Tibial artery (tissue), 4 donors: Measurements from ENCODE around the gene ARHGEF28.

Experiments used
- DNase-seq, 2 donors: peaks; one replicate each; pipeline ENCODE4 v3.0.0-alpha.2; 2019
- H3K27ac ChIP-seq, 2 donors: fragments of 200-600 bp; sonication (generic) in 1 of 2; 1 replicate in 1 of 2; 2 replicates in 1 of 2; pipeline ENCODE4 v1.5.1; 2018 to 2019; ENCODE audit warnings: mild to moderate bottlenecking in 1 of 2
- H3K27me3 ChIP-seq, 2 donors: fragments of 200-600 bp; sonication (generic) in 1 of 2; one replicate each; pipeline versions ENCODE4 v1.5.1 to v1.6.0; 2016 to 2019
- H3K36me3 ChIP-seq, 3 donors: fragments of 200-600 bp; sonication (generic) in 2 of 3; one replicate each; pipeline ENCODE4 v1.5.1; 2016 to 2019; ENCODE audit warnings: mild to moderate bottlenecking in 2 of 3
- H3K4me1 ChIP-seq, 4 donors: fragments of 200-600 bp; sonication (generic) in 2 of 4; 1 replicate in 3 of 4; 2 replicates in 1 of 4; pipeline ENCODE4 v1.5.1; 2016 to 2019
- H3K4me3 ChIP-seq, 2 donors: fragments of 200-600 bp; sonication (generic) in 1 of 2; 1 replicate in 1 of 2; 2 replicates in 1 of 2; pipeline ENCODE4 v1.5.1; 2018 to 2019; ENCODE audit warnings: mild to moderate bottlenecking in 2 of 2
- H3K9me3 ChIP-seq, 3 donors: fragments of 200-600 bp; sonication (generic) in 1 of 3; one replicate each; pipeline ENCODE4 v1.5.1; 2016 to 2019
- intact Hi-C: fragments of 100-400 bp; cut with DNase I; formaldehyde crosslinking; loops from one replicate; pipeline ENCODE4 v1.15.0; 2023; ENCODE audit warnings: low total_unique reads
- TF ChIP-seq, protein P1 (sequence below), 2 experiments: fragments of 200-600 bp in 1 of 2; fragments of 450-650 bp in 1 of 2; IDR thresholded peaks; one replicate each; pipeline ENCODE4 v1.5.1; 2017 to 2019; ENCODE audit warnings: antibody characterized with exemption in 2 of 2, mild to moderate bottlenecking in 1 of 2, moderate library complexity in 1 of 2

The ARHGEF28 gene

DNA sequence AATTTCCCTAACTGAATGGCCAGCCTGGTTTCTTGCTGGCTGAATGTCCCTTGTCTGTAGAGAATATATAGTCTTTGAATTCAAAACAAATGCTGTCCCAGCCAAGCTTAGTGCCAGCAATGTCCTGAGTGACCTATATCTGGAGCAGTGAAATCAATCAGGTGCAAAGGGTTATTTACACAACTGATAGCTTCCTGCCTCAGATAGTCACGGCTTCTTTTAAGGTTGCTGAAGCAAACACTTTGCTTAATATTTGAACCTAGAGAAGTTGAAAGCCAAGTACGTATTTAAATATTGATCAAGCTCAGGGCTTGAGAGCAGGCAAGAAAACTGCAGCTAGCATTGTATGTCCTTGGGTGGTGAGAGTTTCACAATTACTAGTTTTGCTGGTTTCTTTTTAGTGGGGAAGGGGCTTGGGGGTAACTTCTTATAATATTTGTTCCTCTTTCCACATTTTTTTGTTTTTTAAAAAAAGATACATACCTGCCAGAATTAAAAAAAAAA lies 2.0 kb upstream of the ARHGEF28 start:
- Histone ChIP-seq H3K27ac (no peak overlapping the region), H3K36me3 (no peaks in the 10 kb centered on the region), H3K9me3 (no peaks in the 10 kb centered on the region), H3K4me3 (no peak overlapping the region), H3K27me3 (no peaks in the 10 kb centered on the region), H3K4me1 (peaks cover 0 to 26% (median 0%) of the 10 kb centered on the region in 4 donors)
- TF ChIP-seq, protein P1, sequence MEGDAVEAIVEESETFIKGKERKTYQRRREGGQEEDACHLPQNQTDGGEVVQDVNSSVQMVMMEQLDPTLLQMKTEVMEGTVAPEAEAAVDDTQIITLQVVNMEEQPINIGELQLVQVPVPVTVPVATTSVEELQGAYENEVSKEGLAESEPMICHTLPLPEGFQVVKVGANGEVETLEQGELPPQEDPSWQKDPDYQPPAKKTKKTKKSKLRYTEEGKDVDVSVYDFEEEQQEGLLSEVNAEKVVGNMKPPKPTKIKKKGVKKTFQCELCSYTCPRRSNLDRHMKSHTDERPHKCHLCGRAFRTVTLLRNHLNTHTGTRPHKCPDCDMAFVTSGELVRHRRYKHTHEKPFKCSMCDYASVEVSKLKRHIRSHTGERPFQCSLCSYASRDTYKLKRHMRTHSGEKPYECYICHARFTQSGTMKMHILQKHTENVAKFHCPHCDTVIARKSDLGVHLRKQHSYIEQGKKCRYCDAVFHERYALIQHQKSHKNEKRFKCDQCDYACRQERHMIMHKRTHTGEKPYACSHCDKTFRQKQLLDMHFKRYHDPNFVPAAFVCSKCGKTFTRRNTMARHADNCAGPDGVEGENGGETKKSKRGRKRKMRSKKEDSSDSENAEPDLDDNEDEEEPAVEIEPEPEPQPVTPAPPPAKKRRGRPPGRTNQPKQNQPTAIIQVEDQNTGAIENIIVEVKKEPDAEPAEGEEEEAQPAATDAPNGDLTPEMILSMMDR (IDR thresholded peaks at IDR 0.05), result no peak
- no peak for DNase-seq
- intact Hi-C loops, result no loop called here

DNA sequence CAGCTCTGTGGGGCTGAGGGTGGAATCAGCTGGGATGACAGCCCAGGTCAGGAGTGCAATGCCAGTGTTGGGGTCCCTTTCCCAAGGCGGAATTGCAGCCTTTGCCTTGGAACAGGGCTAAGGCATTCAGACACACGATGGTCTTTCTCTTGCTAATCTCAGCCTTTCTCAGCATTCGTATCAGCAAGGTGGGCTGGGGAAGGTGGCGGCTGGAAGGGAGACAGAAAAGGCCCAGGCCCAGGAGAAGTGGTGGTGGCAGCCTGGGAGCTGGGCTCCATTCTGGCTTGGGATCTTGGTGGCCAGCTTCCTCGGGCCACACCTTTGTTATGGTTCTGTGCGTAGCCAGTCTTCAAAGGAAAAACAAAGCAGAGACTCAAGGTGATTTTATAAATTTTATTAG lies 1.1 kb upstream of the ARHGEF28 start:
- TF ChIP-seq, protein P1 (IDR thresholded peaks at IDR 0.05), result no peak
- intact Hi-C loops, result no loop called here
- no peaks in the 10 kb centered on the region for H3K9me3 ChIP-seq
- peaks cover 0 to 26% (median 0%) of the 10 kb centered on the region in 4 donors for H3K4me1 ChIP-seq
- peak overlapping the region in 1 of 2 donors; percentile 67 for H3K4me3 ChIP-seq
- H3K27ac ChIP-seq, result peak overlapping the region; percentile 67 to 81
- DNase-seq, result no peak
- no peaks in the 10 kb centered on the region for H3K36me3 ChIP-seq
- H3K27me3 ChIP-seq, result no peaks in the 10 kb centered on the region

DNA sequence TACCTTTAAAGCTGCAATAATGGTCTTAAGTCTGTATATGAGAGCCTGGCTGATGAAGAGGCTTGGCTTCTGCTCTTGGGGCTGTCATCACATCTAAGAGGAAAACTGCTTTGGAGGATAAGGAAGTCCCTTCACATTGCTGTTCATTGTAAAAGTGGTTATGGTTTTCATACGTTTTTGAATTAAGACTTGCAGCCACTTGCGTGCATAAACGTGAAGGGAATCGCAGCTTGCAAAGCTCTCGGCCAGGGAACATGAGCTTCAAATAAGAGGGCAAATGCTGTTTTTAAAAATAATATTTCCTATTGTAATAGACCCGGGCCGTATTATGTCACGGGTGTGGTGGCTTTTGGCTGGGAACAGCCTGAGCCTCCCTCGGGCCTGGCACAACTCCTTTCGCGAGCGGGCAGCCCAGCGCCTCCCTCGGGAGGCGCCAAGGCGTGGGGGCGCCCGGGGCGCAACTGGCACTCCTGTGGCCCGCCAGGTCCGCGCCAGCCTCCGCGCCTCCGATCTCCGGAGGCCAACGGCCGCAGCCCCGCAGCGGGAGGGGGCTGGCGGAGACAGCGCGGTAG lies 538 bp upstream of the ARHGEF28 start:
- peaks cover 0 to 26% (median 0%) of the 10 kb centered on the region in 4 donors for H3K4me1 ChIP-seq
- no peaks in the 10 kb centered on the region for H3K36me3 ChIP-seq
- H3K4me3 ChIP-seq, result peak overlapping the region; percentile 67
- no peaks in the 10 kb centered on the region for H3K27me3 ChIP-seq
- H3K9me3 ChIP-seq, result no peaks in the 10 kb centered on the region
- intact Hi-C loops, result no loop called here
- DNase-seq, result no peak
- H3K27ac ChIP-seq, result peak overlapping the region; percentile 67 to 81
- TF ChIP-seq, protein P1 (IDR thresholded peaks at IDR 0.05), result no peak

DNA sequence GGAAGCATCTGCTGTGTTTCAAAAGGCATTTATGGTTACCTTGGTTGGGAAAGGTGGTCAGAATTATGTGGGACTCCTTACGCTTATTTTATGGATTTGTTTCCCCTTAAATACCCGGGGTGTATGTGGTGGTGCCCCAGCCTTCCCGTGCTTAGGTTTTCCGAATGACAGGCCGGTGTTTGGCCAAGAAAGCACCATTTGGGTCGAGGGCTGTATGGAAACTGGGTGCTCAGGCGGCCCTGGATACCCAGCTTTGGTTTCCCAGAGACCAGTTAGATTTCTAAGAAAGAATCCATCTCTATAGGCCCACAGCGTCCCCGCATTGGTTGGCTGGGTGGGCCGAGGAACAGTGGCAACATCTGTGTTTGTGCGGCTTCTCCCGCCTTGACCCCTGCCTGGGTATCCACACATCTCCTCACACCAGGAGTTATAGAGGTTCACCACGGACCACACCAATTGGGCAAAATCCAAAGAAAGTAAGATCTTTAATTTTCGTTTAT lies 868 bp downstream of the ARHGEF28 start:
- H3K27me3 ChIP-seq, result no peaks in the 10 kb centered on the region
- no peaks in the 10 kb centered on the region for H3K36me3 ChIP-seq
- TF ChIP-seq, protein P1 (IDR thresholded peaks at IDR 0.05), result no peak
- H3K27ac ChIP-seq, result peak overlapping the region; percentile 67 to 81
- DNase-seq, result no peak
- no peaks in the 10 kb centered on the region for H3K9me3 ChIP-seq
- intact Hi-C loops, result no loop called here
- peaks cover 0 to 26% (median 0%) of the 10 kb centered on the region in 4 donors for H3K4me1 ChIP-seq
- H3K4me3 ChIP-seq, result peak overlapping the region; percentile 67

DNA sequence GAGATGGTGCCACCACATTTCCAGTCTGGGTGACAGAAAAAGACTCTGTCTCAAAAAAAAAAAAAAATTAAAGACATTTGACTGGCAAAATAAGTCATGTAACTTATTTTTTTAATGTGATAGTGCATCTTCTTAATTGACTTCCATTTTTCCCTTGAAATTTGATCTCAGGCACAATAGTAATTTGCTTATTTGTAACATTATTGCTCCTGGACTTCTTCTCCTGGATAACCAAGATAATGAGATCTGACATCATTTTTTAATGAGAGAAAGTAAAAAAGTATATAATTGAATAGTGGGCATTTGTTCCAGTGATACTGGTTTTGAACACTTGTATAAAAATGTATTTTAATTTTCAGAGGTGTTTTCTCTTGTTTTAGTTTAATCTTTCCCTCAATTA lies 3.5 kb downstream of the ARHGEF28 start:
- intact Hi-C loops, result no loop called here
- TF ChIP-seq, protein P1 (IDR thresholded peaks at IDR 0.05), result no peak
- H3K9me3 ChIP-seq, result no peaks in the 10 kb centered on the region
- no peaks in the 10 kb centered on the region for H3K27me3 ChIP-seq
- no peak for DNase-seq
- no peak overlapping the region for H3K4me3 ChIP-seq
- no peak overlapping the region for H3K27ac ChIP-seq
- no peaks in the 10 kb centered on the region for H3K36me3 ChIP-seq
- H3K4me1 ChIP-seq, result peaks cover 0 to 26% (median 0%) of the 10 kb centered on the region in 4 donors
